HG02610 (cell line): ENCODE measurements around the gene PRRC2B.
A peak's percentile ranks its signal among the peaks of the same experiment; 100 is the strongest.
"Not testable (repeated sequence)": the region's sequence is repeated elsewhere in the genome, so short reads cannot be mapped to it uniquely, and the experiment has no call there.

ENCODE experiments used
- ATAC-seq: cut with Tn5 transposase; IDR thresholded peaks from one replicate; pipeline ENCODE4 v1.9.1; 2021; ENCODE audit warnings: mild to moderate bottlenecking, moderate library complexity; ENCODE audit not compliant: unreplicated experiment

Gene PRRC2B

DNA sequence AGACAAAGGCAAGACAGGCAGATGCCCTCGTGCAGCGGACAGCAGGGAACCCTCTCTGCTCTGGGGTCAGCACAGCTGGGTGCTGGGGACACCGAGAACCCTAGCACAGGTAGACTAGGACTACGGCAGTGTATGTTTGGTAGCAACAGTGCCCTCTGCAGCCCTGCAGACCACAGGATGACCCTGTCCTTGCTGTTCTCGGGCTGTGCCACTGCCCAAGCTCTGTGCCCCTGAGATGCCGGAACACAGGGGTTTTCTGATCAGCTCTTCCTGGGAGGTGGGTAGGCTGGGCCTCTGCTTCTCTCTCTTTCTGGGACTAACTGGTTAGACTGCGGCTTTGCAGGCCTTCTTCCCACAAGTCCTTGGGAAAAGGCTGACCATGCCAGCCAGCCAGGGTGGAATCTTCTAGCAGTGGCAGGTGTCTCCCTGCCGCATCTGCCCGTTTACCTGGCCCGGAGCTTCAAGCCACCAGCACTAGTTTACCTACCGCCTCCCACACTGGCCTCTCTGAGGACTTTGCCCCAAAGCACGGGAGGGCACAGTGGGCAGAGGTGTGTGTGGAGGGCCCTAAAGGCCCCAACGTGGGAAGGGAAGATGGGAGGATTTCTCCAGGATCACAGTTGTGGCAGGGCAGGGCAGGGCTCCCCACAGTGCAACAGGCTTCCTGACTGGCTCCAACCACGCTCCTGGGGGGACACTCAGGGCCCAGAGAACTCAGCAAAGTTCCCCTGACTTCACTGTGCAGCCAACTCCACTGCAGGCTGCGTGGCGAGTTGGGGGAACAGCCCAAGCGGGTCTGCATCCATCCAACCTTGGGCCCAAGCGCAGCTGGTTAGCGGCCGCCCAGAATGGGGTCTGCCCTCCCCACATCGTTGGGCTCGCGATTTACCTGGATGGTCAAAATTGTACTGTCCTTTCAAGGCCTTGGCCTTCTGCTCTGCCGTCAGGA lies 136.0 kb downstream of the PRRC2B start:
- ATAC-seq, result no peak

DNA sequence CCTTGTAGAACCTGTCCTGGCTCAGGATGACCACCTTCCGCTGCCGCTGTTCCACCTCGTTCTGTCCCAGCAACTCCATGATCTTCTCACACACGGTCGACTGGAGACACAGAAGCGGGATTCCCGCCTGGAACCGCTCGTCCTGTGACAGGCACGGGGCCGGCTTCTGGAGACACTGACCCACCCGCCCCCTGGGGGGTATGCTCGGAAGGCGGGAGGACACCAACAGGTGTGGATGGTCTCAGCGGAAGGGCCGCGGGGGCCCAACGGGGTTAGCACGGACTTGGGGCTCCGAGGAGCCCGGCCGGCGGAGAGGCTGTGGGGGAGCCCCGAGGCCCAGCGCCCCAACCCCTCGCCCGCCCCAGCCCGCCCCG lies 136.6 kb downstream of the PRRC2B start:
- peak; percentile 20 for ATAC-seq

DNA sequence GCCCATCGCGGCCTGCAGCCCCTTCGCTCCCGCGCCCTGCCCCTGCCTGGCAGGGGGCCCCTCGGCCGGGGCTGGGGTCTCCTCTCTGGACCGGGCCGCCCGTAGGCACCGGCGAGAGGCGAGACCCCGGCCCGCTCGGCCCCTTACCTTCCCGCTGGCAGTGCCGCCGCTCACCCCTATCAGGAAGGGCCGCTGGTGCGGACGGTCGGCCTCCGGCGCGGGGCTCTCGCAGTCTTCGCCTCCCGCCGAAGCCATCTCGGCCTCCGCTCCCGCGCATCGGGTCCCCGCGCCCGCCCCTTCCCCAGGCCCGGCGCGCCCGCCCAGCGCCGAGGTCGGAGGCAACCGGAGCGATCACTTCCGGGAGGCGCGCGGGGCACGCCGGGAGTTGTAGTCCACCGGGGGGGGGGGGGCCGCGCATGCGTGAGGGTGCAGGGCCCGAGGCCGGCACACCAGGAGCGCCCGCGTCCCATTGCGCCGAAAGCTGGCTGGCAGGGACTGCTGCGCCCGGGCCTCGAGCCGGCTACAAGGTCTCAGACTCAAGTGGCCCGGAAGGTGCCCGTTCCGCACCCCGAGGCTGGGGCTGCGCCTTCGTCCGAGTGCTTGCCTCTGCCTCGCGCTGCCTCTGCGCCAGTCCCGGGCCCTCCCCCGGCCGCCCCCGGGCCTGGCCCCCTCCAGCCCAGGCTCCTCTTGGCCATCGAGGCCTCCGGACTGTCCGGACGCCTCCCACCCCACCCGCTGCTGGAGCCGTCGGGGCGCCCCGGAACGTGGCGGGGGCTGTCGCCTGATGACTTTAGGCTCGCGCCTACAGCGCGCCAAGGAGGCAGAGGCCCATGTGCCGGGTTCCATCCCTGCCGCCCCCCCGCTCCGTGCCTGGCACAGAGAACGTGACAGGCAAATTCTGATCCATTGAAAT lies 137.3 kb downstream of the PRRC2B start, which contains the start of gene UCK1:
TSS of gene UCK1 (minus strand) at position 344 of the 913 bp plus-strand sequence. CDS start at position 255, 89 bp downstream.
- ATAC-seq, result peak; percentile 80

DNA sequence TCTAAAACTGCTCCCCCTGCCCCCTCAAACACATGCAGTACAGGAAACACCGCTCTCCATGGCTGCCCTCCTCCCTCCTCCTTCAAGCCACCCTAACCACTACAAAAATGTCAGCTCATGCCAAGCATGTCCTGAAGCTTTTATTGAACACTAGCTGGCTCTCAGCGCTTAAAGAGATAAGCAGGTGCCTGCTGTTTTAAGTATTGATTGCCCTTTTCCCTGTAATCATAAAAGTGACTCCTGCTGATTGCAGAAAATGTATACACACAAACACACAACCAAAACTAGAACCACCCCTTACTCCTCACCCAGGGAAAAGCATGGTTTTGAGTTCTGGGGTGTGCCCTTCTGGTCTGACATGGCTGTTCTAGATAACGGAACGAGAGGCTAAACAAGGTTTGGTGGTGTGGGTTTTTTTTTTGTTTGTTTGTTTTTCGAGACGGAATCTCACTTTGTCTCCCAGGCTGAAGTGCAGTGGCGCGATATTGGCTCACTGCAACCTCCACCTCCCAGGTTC lies 140.9 kb downstream of the PRRC2B start:
- ATAC-seq, result no peak

DNA sequence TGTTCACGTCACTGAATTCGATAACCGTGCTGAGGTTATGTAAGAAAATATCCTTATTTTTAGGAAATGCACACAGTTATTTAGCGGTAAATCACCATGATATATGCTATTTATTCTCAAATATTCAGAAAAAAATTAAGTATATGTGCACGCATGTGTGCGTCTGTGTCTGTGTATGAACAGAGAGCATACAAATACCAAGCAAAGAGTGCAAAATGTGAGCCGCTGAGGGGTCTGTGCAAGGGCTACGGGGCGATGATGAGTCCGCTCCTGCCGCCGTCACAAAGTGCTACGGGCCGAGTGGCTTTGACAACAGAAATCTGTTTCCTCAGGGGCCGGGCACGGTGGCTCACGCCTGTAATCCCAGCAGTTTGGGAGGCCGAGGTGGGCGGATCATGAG lies 144.1 kb downstream of the PRRC2B start:
- no peak for ATAC-seq

DNA sequence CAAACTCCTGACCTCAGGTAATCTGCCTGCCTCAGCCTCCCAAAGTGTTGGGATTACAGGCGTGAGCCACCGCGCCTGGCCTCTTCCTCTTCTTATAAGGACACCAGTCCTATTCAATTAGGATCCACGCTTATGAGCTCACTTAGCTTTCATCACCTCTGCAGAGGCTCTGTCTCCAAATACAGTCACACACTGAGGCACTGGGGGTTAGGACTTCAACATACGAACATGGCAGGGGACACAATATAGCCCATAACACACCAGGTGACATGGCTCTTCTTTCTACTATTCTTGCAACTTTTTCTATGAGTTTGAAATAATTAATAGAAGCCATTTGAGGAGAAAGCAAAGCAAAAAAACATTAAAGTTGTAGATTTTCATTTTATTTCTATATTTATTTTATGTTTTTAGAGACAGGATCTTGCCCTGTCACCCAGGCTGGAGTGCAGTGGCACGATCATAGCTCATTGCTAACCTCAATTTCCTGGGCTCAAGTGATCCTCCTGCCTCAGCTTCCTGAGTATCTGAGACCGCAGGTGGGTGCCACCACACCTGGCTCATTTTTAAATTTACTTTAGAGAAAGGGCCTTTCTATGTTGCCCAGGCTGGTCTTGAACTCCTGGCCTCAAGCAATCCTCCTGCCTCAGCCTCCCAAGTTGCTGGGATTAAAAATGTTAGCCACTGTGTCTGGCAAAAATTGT lies 145.5 kb downstream of the PRRC2B start:
- ATAC-seq, result no peak

DNA sequence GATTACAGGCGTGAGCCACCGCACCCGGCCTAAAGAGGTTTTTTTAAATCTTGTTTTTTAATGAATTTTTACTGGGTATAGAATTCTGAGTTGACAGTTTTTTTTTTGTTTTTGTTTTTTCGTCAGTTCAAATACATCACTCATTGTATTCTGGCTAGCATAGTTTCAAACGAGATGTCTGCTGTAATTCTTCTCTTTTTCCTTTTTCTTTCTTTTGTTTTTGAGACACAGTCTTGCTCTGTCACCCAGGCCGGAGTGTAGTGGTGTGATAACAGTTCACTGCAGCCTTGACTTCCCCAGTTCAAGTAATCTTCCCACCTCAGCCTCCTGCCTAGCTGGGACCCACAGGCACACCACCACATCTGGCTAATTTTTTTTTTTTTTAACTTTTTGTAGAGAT lies 149.3 kb downstream of the PRRC2B start:
- no peak for ATAC-seq

DNA sequence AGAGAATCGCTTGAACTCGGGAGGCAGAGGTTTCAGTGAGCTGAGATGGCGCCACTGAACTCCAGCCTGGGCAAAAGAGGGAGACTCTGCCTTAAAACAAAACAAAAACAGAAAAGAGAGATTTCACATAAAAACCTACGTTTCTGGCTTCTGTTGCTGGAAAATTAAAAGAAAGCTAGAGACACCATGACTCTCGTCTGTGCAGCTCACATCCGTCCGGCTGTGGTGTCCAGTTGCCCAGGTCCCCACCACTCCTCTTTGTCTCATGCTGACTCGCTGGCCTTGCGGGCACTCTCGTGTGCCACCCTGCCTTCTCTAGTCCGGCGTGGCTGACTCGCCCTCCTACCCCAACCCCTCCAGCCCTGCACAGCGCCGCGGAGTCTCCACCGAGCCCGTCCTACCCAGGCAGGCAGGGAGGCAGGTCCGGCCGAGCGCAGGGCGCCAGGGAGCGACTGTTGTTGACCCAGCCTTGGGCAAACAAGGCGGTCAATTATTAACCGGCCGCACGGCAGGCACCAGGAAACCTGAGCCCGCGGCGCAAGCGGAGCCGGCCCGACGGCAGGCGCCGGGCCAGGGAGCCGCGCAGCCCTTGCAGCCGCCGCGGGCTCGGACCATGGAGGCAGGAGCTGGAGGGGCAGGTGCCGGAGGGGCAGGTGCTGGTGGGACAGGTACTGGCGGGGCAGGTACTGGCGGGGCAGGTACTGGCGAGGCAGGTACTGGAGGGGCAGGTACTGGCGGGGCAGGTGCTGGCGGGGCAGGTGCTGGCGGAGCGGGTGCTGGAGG lies 151.3 kb downstream of the PRRC2B start, which contains the start of gene PRRT1B:
TSS of gene PRRT1B (plus strand) at position 521 of the 783 bp plus-strand sequence. CDS start at position 614, 93 bp downstream.
- no peak for ATAC-seq

DNA sequence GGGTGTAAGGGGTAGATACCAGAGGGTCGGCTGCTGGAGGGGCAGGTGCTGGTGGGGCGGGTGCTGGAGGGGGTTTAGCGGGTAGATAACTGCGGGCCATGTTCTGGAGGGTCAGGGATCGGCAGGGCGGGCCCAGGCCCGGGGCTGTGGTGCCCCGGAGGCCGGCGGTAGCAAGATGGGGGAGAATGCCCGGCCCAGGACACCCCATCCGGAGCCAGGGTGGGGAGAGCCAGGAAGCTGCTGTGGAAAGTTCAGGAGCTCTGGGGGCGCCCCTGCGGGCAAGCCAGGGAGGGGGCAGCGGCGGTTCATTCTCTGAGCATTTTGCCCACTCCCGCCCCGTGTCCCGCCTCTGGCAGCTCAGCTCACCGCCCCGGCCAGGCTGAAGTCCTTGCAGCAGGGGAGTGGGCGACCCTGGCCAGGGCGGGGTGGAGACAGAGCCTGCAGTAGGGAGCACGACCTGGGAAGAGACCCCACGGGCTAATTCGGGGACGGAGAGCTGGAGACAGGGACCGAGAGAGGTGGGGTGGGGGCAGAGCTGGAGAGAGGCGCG lies 152.0 kb downstream of the PRRC2B start:
- ATAC-seq, result no peak

DNA sequence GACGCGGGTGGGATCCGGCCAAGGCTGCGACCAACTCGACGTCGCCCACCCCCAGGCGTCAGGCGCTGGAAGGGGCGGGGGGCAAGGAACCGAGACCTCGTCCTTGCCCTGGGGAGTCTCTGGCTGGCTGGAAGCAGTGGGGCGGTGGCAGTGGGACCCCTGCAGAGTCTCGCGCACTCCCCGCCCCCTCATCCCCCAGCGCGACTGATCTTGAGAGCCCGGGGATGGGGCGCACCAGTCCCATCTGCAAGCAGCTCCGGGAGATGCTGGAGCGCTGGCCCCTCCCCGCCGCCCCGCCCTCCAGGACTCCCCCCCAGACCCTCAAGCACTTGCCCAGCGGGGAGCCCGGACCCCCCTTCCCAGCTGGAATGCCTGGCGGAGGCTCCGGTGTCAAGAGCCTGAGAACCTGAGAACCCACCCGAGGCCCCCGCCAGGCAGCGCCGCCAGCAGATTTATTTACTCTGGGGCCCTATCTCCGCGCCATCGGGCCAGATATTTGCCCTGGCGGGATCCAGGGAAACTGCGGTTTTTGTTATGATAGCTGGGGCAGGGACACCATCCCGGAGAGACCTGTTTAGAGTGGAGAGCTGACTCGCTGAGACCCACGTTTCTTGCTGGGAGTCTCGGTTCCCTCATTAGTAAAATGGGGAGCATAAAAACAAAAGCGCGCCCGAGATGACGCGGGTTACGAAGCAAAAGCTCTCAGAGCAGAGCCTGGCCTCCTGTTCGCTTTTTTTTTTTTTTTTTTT lies 152.6 kb downstream of the PRRC2B start:
- ATAC-seq, result no peak

DNA sequence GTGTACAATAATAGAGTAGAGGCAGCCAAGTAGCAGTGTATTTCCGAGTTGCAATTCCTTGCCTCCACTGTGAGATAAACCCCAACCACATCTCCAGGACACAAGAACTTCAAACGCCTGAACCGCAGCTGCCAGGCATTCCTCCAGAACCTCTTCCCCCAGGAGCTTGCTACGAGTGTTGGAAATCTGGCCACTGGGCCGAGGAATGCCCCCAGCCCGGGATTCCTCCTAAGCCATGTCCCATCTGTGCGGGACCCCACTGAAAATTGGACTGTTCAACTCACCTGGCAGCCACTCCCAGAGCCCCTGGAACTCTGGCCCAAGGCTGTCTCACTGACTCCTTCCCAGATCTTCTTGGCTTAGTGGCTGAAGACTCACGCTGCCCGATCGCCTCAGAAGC lies 155.3 kb downstream of the PRRC2B start:
- not testable (repeated sequence) for ATAC-seq
